NAMALWA (cell line): Measurements from ENCODE around the gene STING1.

Source experiments
- DNase-seq: peaks from one replicate; pipeline ENCODE4 v3.0.0-alpha.2; 2015; ENCODE audit warnings: low spot score

The STING1 gene

GRCh38 chr5:139439013-139439903 is 43.3 kb downstream of the STING1 start, which contains the start of gene DNAJC18:
Gene DNAJC18 (minus strand): TSS chr5:139439525. CDS start chr5:139439445, 80 bp downstream.
- DNase-seq = peak; percentile 95

GRCh38 chr5:139438707-139439012 is 43.9 kb downstream of the STING1 start:
- DNase-seq = no peak

DNA sequence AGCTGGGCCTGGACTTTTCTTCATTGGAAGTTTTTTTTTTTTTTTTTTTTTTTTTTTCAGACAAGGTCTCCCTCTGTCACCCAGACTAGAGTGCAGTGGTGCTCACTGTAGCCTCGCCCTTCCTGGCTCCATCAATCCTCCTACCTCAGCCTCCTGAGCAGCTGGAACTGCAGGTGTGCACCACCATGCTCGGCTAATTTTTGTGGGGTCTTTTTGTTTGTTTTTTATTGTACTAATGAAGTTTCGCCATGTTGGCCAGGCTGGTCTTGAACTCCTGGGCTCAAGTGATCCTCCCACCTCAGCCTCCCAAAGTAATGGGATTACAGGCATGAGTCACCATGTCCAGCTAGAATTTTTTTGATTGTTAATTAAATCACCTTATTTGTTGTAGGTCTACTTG is 46.9 kb downstream of the STING1 start:
- DNase-seq = no peak

GRCh38 chr5:139431706-139432105 is 50.9 kb downstream of the STING1 start:
- DNase-seq = no peak

- no peak for DNase-seq
Measured at GRCh38 chr5:139430015-139430414, 52.5 kb downstream of the STING1 start.

GRCh38 chr5:139426203-139426885 is 56.2 kb downstream of the STING1 start:
- no peak for DNase-seq
